ENCODE measurements around the gene RNGTT. TPM values are rescaled to one million over a fixed set of nuclear protein-coding genes. Genes with fewer than 3 reads are reported as not detected.

Gene RNGTT
- total and polyA plus RNA-seq, 10 of the 15 experiments (the other 5 are each of a cell fraction or from before 2014, with no cell fraction given) = 7.7 to 30.4 (median 22.2) TPM

DNA sequence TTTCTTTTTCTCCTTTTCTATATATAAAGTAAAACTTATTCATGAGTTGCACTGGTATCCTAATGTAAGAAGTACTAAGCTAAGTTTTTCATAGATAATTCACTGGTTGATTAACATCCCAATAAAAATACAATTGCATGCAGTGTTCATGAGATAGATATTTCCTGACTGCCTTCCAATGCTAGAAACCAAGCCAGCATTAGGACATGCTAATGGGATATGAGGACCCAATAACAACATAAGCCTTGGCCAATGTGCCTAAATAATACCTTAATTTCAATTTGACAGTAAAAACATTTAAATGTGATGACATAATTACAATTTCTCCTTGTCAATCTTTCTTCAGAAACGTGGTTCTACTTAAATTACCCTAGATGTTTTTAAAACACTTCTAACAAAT, 152.7 kb downstream of the RNGTT start:
- intact Hi-C loops (cut with micrococcal nuclease; ENCODE audit: unreplicated experiment) (no loop called here), in situ Hi-C loops (cut with MboI) (no loop called here)
- DNase-seq (ENCODE audit: low read depth, low spot score) (no peak), ATAC-seq (no peak), FAIRE-seq (no peak)
- Histone ChIP-seq H3K9me3 (replicated peaks; ENCODE audit: control insufficient read depth, insufficient read depth, low read length) (peaks cover 5% of the 10 kb centered on the region), H3K4me2 (ENCODE audit: control insufficient read depth, insufficient read depth) (no peak overlapping the region), H2AFZ (ENCODE audit: control insufficient read depth, low read depth, low read length) (no peak overlapping the region), H3K27ac (ENCODE audit: control insufficient read depth, insufficient read depth) (no peak overlapping the region), H3K9ac (ENCODE audit: control insufficient read depth, insufficient read depth, low read length) (no peak overlapping the region), H4K20me1 (ENCODE audit: control insufficient read depth, insufficient read depth) (no peaks in the 10 kb centered on the region), H3K4me3 (no peak overlapping the region), H3K36me3 (ENCODE audit: control insufficient read depth in 2 of 2, insufficient read depth in 2 of 2, low read length in 1 of 2) (peaks cover 0 to 4% of the 10 kb centered on the region in 2 experiments; a peak in 1 of 4 replicates), H3K27me3 (replicated peaks in 1 of 2; ENCODE audit: control insufficient read depth in 2 of 2, insufficient read depth in 2 of 2, low read length in 1 of 2) (no peaks in the 10 kb centered on the region), H3K79me2 (ENCODE audit: control insufficient read depth, insufficient read depth, low read length) (no peaks in the 10 kb centered on the region), H3K4me1 (ENCODE audit: control insufficient read depth, insufficient read depth, low read length) (no peaks in the 10 kb centered on the region)
- no TSS peak for BruUV-seq (replicated peaks)
- no peak for TF ChIP-seq BRCA1 (IDR thresholded peaks at IDR 0.05; ENCODE audit: low read depth, low read length)
- TF ChIP-seq CBX5 (IDR thresholded peaks at IDR 0.05; ENCODE audit: low read depth) = no peak
- ChIA-PET RAD21 (ENCODE audit: unreplicated experiment) (no interaction called here), POLR2A (no interaction called here), SMC1A (ENCODE audit: uncharacterized antibody, unreplicated experiment) (no interaction called here), CTCF (no interaction called here)
- 44% methylated on average over 1 of the region's 1 CpG for WGBS (ENCODE audit: insufficient coverage, insufficient replicate concordance, low lambda C conversion rate, missing lambda C conversion rate)

GRCh38 chr6:88810089-88810488, 153.3 kb downstream of the RNGTT start:
- ATAC-seq (no peak), FAIRE-seq (no peak), DNase-seq (ENCODE audit: low read depth, low spot score) (no peak)
- WGBS (ENCODE audit: insufficient coverage, insufficient replicate concordance, low lambda C conversion rate, missing lambda C conversion rate) = 91% methylated on average over 5 of the region's 5 CpGs
- Histone ChIP-seq H3K27ac (ENCODE audit: control insufficient read depth, insufficient read depth) (no peak overlapping the region), H3K36me3 (ENCODE audit: control insufficient read depth in 2 of 2, insufficient read depth in 2 of 2, low read length in 1 of 2) (peaks cover 0 to 4% of the 10 kb centered on the region in 2 experiments; a peak in 1 of 4 replicates), H3K4me2 (ENCODE audit: control insufficient read depth, insufficient read depth) (no peak overlapping the region), H3K27me3 (replicated peaks in 1 of 2; ENCODE audit: control insufficient read depth in 2 of 2, insufficient read depth in 2 of 2, low read length in 1 of 2) (no peaks in the 10 kb centered on the region), H3K4me1 (ENCODE audit: control insufficient read depth, insufficient read depth, low read length) (no peaks in the 10 kb centered on the region), H3K9me3 (replicated peaks; ENCODE audit: control insufficient read depth, insufficient read depth, low read length) (peaks cover 5% of the 10 kb centered on the region), H3K4me3 (no peak overlapping the region), H4K20me1 (ENCODE audit: control insufficient read depth, insufficient read depth) (no peaks in the 10 kb centered on the region), H3K79me2 (ENCODE audit: control insufficient read depth, insufficient read depth, low read length) (no peaks in the 10 kb centered on the region), H2AFZ (ENCODE audit: control insufficient read depth, low read depth, low read length) (no peak overlapping the region), H3K9ac (ENCODE audit: control insufficient read depth, insufficient read depth, low read length) (no peak overlapping the region)
- TF ChIP-seq TBL1XR1 (IDR thresholded peaks at IDR 0.05; ENCODE audit: low read depth, low read length) (no peak), IKZF2 (IDR thresholded peaks at IDR 0.05) (no peak), BHLHE40 (IDR thresholded peaks at IDR 0.05; ENCODE audit: borderline replicate concordance in 1 of 2, low read depth in 2 of 2, low read length in 1 of 2) (no peak)
- ChIA-PET CTCF (no interaction called here), SMC1A (ENCODE audit: uncharacterized antibody, unreplicated experiment) (no interaction called here), RAD21 (ENCODE audit: unreplicated experiment) (no interaction called here), POLR2A (no interaction called here)
- intact Hi-C loops (cut with micrococcal nuclease; ENCODE audit: unreplicated experiment) = no loop called here
- in situ Hi-C loops (cut with MboI) = no loop called here
- no TSS peak for BruUV-seq (replicated peaks)
